Stimulated activated CD4-positive, alpha-beta T cell treated with anti-CD3 and anti-CD28 coated beads, Interleukin-1b, Interleukin-23, amount 100 ng/mL, for 1 hour (primary cell): Measurements from ENCODE around the gene CNTNAP1.

ENCODE experiments used
- DNase-seq, 2 donors: peaks; one replicate each; pipeline ENCODE4 v3.0.0-alpha.2; 2020; ENCODE audit warnings: low read depth in 2 of 2

Gene CNTNAP1

DNA sequence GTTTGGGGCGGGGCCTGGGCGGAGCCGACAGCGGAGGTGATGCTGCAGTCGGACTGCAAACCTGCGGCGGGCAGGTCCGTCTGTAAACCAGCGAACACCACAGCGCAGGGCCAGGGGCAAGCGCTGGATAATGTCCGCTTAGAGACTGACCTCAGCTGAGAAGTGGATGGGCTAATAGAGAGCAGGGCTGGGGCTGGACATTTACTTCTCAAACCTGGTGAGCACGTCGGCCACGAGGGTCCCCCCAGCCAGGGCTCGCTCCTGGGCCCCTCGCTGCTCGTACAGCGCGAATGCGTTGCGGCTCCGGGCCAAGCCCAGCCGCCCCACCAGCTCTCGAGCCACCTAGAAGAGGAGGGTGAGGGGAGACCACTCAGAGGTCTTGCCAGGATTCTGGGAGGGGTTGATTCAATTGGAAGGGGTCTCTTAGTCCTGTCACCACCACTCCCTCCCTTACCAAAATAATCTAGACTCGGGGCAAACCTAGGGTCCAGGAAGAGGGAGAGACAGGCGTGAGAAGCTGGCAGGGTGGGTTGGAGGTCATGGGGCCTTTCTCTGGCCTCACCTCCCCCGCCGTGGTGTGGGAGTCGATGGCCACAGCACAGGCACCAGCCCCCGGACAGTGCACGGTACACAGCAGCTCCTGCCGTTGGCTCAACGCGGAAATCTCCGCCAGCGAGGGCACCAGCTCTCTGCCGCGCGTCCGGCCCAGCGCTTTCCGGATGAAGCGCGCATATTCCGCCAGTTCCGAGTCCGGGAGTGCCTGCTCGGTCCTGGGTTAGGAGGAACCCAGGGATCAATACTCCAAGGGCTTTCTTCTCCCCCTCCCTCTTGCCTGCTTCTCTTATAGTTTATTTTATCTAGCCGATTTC is 11.3 kb upstream of the CNTNAP1 start:
- DNase-seq: no peak

DNA sequence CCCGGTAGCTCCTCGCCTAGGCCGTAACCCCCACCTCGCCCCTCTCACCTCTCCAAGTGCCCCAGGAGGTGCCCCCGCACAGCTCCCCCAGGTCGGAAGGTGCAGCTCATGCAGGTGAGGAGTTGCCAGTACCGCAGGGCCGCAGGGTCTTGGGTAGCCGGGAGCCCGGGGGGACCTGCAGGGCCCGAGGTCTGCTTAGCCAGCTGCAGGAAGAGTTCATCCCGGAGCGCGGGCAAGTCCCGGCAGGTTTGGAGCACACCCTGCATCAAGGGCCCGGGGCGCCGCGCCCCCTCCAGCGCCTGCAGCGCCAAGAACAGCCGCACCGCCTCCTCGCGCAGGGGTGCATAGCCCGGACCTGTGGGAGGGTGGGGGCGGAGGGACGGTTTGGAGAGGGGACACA is 10.3 kb upstream of the CNTNAP1 start:
- DNase-seq: no peak

DNA sequence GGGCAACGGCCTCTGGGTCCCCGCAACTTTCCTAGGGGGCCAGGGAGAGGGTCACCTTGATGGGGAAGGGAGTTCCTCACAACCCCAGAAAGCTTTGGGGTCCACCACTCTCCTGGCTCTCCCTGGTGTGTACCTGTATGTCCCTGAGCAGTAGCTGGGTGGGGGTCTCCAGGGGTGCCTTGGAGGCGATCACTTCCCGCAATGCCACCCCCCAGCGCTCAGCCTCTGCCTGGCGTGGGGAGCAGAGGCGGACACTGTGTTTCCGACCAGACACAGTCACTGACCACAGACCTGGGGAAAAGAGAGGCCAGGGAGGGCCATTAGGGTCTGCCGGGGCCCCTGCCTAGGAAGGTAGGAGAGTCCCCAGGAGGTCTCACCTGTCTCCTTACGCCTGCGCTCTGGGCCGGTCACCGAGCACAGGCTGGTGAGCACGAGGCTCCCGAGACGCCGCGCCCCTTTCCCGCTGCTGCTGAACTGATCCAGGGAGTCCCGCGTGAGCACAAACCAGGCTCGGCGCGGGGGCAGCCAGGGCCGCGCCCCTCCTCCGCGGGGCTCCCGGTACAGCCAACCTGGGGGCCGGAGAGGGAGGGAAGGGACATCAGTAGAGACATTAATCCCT is 9.0 kb upstream of the CNTNAP1 start:
- DNase-seq: no peak

- no peak for DNase-seq
Measured at GRCh38 chr17:42673885-42674754, 8.2 kb upstream of the CNTNAP1 start.

DNA sequence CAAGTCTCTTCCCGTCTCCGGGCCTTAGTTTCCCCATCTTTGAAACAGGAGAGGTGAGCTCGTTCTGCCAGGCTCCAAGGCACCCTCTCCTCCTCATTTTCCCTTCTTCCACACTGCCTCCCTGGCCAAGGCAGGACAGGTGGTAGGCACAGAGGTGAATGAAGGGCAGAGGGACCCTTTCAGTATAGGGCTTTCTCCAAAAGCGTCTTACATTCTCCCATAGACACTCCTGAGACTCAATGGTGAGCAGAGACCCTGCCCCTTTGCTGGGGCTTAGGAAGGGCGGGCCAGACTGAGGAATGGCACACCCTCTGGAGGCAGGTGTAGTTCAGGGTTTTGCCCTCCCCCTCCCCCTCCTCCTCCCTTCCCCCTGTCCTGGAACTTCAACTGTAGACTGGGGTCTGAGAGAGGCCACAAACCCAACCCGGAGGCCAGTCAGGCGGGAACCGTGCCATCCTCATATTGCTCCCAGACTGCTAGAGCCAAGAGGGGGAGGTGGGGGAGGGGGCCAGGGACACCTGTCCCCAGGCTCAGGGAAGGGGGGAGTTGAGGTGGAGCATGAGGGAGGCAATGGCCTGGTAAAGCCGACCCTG is 7.5 kb upstream of the CNTNAP1 start:
- no peak for DNase-seq

- DNase-seq: no peak
Measured at GRCh38 chr17:42675348-42675964, 6.9 kb upstream of the CNTNAP1 start.

DNA sequence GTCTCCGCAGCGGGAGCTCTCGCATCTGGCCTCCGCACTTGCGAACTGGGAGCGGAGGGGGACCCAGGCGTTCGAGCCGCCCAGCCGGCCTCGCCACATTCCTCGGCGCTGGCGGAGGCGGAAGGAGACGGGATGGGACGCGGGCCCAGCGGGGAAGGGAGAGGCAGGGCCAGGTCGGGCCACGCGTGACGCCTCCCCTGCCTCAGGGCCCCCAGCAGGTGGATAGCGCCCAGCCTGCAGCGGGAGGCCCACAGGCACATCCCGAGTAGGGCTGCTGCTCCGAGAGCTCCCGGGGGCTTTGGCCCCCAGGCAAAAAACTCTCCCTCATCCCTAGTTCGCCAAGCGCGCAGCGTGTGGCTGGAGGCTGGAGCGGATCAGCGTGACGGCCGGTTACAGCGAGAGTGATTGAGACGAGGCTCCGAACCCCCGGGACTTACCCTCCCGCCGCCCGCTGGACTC is 6.3 kb upstream of the CNTNAP1 start:
- DNase-seq: no peak

DNA sequence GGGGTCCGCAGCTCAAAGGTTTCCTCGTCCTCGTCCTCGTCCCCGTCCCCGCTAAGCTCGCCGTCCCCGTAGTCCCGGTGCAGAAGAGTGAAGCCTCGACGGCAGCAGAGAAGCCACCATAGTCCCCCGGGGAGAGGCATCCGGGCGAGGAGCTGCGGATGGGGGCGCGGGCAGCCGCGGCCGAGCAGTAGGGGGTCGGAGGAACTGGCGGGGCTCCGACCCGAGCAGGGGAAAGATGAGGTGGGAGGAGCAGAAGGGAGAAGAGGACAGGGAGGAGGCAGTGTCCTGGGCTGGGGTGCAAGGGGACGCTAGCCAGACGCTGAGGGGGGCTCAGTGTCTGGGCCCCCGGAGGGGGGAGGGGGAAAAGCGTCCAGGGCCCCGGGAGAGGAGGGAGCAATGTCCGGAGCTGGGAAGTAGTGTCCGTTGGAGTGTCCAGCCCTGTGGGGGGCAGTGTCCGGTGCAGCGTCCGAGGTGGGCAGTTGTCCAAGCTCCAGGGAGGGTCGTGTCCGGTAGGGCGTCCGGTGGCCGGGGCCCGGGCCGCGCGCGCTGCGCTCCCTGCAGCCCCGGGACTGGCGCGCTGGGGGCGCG is 5.8 kb upstream of the CNTNAP1 start, which contains the start of gene PLEKHH3:
PLEKHH3 (minus strand) TSS at position 571 of the 588 bp plus-strand sequence; CDS start at position 140, 431 bp downstream.
- no peak for DNase-seq

DNA sequence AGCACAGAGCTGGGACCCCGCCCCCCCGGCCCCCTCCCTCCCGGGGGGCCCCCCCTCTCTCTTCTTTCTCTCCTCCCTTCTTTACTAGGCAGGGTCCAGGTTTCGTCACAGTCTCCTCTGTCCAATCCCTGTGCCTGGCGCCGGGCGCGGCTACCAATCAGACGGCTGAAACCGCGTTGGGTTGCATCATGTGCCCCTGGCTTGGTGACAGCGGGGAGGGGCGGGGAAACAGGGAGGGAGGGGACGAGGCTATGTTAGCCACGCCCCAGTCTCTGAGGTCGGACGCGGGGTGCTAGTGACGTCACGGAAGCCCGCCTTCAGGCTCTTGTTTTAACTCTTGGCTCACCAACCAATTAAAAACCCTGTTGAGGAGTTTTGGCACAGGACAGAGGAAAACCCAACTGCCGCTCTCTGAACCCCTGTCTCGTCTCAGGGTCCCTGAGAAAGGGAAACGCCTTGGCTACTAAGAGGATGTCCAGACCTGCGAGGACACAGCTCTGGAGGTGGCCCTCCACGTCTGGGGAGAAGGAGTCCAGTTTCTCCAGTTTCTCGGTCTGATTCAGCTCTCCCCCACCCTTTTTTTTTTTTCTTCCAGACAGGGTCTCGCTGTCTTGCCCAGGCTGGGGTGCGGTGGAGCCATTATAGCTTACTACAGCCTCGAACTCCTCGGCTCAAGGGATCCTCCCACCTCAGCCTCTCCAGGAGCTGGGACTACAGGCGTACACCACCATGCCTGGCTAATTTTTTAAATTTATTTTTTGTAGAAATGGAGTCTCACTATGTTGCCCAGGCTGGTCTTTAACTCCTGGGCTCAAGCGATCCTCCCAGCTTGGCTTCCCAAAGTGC is 5.1 kb upstream of the CNTNAP1 start:
- DNase-seq: peak; percentile 92 to 98

GRCh38 chr17:42677921-42678781 is 4.2 kb upstream of the CNTNAP1 start:
- DNase-seq: peak in 1 of 2 donors; percentile 64

DNA sequence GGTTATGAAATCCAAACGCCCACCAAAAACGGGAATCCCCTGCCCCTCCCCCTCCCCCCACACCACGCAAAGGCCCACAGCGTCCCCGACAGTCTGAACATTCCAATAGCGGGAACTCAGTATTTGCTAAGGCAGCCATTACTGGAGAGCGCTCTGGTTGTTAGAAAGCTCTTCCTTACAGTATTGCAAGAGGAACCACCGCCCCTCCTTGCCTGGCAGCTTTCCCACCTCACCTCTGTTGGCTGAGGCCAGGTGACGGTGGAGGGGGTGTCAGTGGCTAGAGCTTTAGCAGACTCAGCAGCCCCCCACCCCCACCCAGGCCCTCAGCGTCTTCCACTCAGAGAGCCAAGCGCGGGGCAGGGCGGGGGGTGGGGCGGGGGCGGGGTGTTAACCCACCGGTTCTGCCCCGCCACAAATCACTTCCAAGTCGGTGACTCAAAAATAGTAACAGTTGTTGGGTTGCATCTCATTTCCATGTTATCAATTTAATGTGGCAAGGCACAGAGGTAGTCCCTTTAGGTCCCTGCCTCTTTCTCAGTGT is 3.3 kb upstream of the CNTNAP1 start:
- DNase-seq: no peak

DNA sequence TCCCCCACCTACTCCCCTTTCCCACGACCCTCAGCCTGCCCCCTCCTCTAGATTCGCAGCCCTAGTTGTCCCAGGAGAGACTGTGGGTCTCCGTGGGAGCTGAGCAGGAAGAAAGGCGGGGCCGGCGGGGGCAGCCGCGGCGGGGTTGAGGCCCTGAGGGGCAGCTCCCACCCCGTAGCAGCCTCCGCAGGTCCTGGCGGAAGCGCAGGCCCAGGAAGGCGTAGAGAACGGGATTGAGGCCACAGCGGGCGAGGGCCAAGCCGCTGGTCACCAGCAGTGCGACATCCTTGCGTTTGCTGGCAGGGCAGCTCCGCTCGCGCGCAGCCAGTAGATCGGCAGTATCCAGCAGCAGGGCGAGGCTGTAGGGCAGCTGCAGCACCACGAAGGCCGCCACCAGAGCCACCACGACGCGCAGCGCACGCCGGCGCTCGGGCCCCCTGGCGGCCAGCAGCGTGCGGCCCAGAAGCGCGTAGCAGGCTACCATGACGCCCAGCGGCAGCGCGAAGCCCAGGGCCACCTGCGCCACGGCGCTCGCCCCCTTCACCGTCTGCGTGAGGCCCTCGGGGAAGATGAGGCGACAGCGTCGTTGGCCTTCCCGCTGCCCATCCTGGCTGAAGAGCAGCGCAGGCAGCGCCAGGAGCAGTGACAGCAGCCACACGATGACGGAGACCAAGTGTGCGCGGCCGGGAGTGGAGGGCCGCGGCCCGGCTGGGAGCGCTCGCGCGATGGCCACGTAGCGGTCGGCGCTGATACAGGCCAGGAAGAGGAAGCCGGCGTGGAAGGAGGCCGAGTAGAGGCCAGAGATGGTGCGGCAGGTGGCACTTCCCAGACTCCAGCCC is 2.6 kb upstream of the CNTNAP1 start:
- peak in 1 of 2 donors; percentile 47 for DNase-seq

DNA sequence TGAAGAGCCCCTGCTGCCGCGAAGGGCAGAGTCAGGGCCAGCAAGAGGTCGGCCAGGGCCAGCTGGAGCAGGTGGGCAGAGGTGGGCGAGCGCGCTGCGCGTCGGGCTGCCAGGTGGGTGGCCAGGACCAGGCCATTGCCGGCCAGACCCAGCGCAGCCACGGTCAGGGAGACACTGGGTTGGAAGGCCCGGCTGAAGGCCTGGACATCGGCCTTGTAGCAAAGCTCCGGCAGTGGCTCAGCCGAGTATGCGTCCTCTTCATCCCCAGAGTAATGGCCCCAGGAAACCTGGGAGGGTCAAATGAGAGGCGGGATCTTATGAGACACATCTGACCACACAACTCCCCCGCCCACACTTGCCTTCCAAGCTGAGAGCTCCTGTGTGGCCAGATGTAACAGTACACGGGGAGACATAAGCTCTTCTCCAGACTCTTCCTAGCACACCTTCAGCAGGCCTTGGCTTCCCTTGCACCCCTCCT is 2.0 kb upstream of the CNTNAP1 start:
- no peak for DNase-seq

- no peak for DNase-seq
Measured at GRCh38 chr17:42682722-42683403, 532 bp downstream of the CNTNAP1 start.

DNA sequence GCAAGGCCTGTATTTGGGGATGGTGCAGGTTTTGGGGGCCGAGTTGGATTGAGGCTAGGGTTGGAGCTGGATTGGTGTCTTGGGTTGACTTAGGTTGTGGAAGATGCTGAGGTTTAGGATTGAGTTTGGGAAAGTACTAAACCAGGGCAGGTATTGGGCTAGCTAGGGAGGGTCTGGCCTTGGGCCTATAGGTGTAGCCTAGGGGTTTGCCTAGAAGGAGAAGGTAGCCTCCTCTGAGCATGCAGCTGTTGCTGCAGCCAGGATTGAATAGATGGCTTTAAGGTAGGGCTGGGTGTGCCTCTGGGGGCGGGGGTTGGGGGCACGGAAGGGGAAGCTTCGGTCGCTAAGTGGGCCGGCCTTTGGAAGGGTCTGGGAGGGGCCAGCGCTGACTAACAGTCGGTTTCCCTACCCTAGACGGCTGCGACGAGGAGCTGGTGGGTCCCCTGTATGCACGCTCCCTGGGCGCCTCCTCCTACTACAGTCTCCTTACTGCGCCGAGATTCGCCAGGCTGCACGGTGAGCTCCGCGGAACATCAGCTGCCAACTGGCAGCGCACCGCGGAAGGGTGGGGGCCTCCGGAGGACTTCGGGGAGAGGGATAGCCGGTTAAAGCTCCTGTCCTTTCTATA is 1.2 kb downstream of the CNTNAP1 start:
- DNase-seq: no peak

- DNase-seq: no peak
Measured at GRCh38 chr17:42684929-42685556, 2.7 kb downstream of the CNTNAP1 start.
